ENCODE data around the gene ANGEL1. TPM values are rescaled to one million over a fixed set of nuclear protein-coding genes. Genes with fewer than 3 reads are reported as not detected.

The ANGEL1 gene
- total RNA-seq, 2 donors from 2014 or later = 10.7 to 15.3 TPM

GRCh38 chr14:76741074-76741473, 71.6 kb downstream of the ANGEL1 start:
- no peak for DNase-seq
- no peak overlapping the region for H3K27ac ChIP-seq
- no peak overlapping the region for H3K9ac ChIP-seq (ENCODE audit: low read depth in 2 of 2, low read length in 2 of 2)
- H3K36me3 ChIP-seq = no peaks in the 10 kb centered on the region
- no peak overlapping the region for H3K4me3 ChIP-seq
- H3K4me1 ChIP-seq = no peaks in the 10 kb centered on the region
- H3K9me3 ChIP-seq = no peaks in the 10 kb centered on the region
- no peak for TF ChIP-seq CTCF (IDR thresholded peaks at IDR 0.05)
- intact Hi-C loops (cut with DNase I) = no loop called here
- H3K27me3 ChIP-seq = no peaks in the 10 kb centered on the region

Other genes starting within 250 kb of the ANGEL1 start
- 1 to 10 TPM; 2.9 to 3.6 TPM for gene VASH1, start 51.4 kb downstream of the ANGEL1 start, total RNA-seq
- gene LRRC74A, start 13.5 kb upstream of the ANGEL1 start, total RNA-seq = not detected
- 10 to 100 TPM; 18.3 to 27.1 TPM for gene IRF2BPL, start 215.8 kb upstream of the ANGEL1 start, total RNA-seq